ENCODE data around the gene LACTB. TPM values are rescaled to one million over a fixed set of nuclear protein-coding genes. Genes with fewer than 3 reads are reported as not detected.

LACTB gene
- total RNA-seq, 1 experiment from 2014 or later: 20.2 TPM

GRCh38 chr15:63110428-63111026 is 11.1 kb upstream of the LACTB start:
- DNase-seq (ENCODE audit: low read depth): no peak
- in situ Hi-C loops (cut with HindIII; ENCODE audit: low pct_unique_long_range_greater_than_20kb, low sequenced_read_pairs): no loop called here

GRCh38 chr15:63111481-63111880 is 10.2 kb upstream of the LACTB start:
- no peak for DNase-seq (ENCODE audit: low read depth)
- in situ Hi-C loops (cut with HindIII; ENCODE audit: low pct_unique_long_range_greater_than_20kb, low sequenced_read_pairs): no loop called here

GRCh38 chr15:63112871-63113270 is 8.8 kb upstream of the LACTB start:
- in situ Hi-C loops (cut with HindIII; ENCODE audit: low pct_unique_long_range_greater_than_20kb, low sequenced_read_pairs): no loop called here
- no peak for DNase-seq (ENCODE audit: low read depth)

GRCh38 chr15:63114465-63114864 is 7.2 kb upstream of the LACTB start:
- in situ Hi-C loops (cut with HindIII; ENCODE audit: low pct_unique_long_range_greater_than_20kb, low sequenced_read_pairs): no loop called here
- DNase-seq (ENCODE audit: low read depth): no peak

- in situ Hi-C loops (cut with HindIII; ENCODE audit: low pct_unique_long_range_greater_than_20kb, low sequenced_read_pairs): no loop called here
Measured at GRCh38 chr15:63118854-63119253, 2.8 kb upstream of the LACTB start.

GRCh38 chr15:63122002-63122875 is 578 bp downstream of the LACTB start:
- in situ Hi-C loops (cut with HindIII; ENCODE audit: low pct_unique_long_range_greater_than_20kb, low sequenced_read_pairs): no loop called here
- peak; percentile 69 for DNase-seq (ENCODE audit: low read depth)

More at GRCh38 chr15:63118854-63119253, 2.8 kb upstream of the LACTB start:
- DNase-seq (ENCODE audit: low read depth): no peak

GRCh38 chr15:63124506-63124905 is 2.8 kb downstream of the LACTB start:
- no peak for DNase-seq (ENCODE audit: low read depth)
- in situ Hi-C loops (cut with HindIII; ENCODE audit: low pct_unique_long_range_greater_than_20kb, low sequenced_read_pairs): no loop called here

- in situ Hi-C loops (cut with HindIII; ENCODE audit: low pct_unique_long_range_greater_than_20kb, low sequenced_read_pairs): no loop called here
- no peak for DNase-seq (ENCODE audit: low read depth)
Measured at GRCh38 chr15:63126726-63127125, 5.1 kb downstream of the LACTB start.

- DNase-seq (ENCODE audit: low read depth): no peak
- in situ Hi-C loops (cut with HindIII; ENCODE audit: low pct_unique_long_range_greater_than_20kb, low sequenced_read_pairs): no loop called here
Measured at GRCh38 chr15:63133786-63134185, 12.1 kb downstream of the LACTB start.

- no peak for DNase-seq (ENCODE audit: low read depth)
- in situ Hi-C loops (cut with HindIII; ENCODE audit: low pct_unique_long_range_greater_than_20kb, low sequenced_read_pairs): no loop called here
Measured at GRCh38 chr15:63134245-63134985, 12.8 kb downstream of the LACTB start.

- no peak for DNase-seq (ENCODE audit: low read depth)
- in situ Hi-C loops (cut with HindIII; ENCODE audit: low pct_unique_long_range_greater_than_20kb, low sequenced_read_pairs): no loop called here
Measured at GRCh38 chr15:63135281-63135680, 13.6 kb downstream of the LACTB start.

- in situ Hi-C loops (cut with HindIII; ENCODE audit: low pct_unique_long_range_greater_than_20kb, low sequenced_read_pairs): no loop called here
- DNase-seq (ENCODE audit: low read depth): peak; percentile 61
Measured at GRCh38 chr15:63135804-63136203, 14.1 kb downstream of the LACTB start.

- in situ Hi-C loops (cut with HindIII; ENCODE audit: low pct_unique_long_range_greater_than_20kb, low sequenced_read_pairs): no loop called here
- DNase-seq (ENCODE audit: low read depth): no peak
Measured at GRCh38 chr15:63136742-63137141, 15.1 kb downstream of the LACTB start.

GRCh38 chr15:63140936-63141335 is 19.3 kb downstream of the LACTB start:
- no peak for DNase-seq (ENCODE audit: low read depth)
- in situ Hi-C loops (cut with HindIII; ENCODE audit: low pct_unique_long_range_greater_than_20kb, low sequenced_read_pairs): no loop called here

GRCh38 chr15:63145426-63145825 is 23.8 kb downstream of the LACTB start:
- DNase-seq (ENCODE audit: low read depth): no peak
- in situ Hi-C loops (cut with HindIII; ENCODE audit: low pct_unique_long_range_greater_than_20kb, low sequenced_read_pairs): no loop called here

GRCh38 chr15:63146684-63147083 is 25.0 kb downstream of the LACTB start:
- in situ Hi-C loops (cut with HindIII; ENCODE audit: low pct_unique_long_range_greater_than_20kb, low sequenced_read_pairs): no loop called here

GRCh38 chr15:63151665-63152064 is 30.0 kb downstream of the LACTB start:
- in situ Hi-C loops (cut with HindIII; ENCODE audit: low pct_unique_long_range_greater_than_20kb, low sequenced_read_pairs): no loop called here

More at GRCh38 chr15:63146684-63147083, 25.0 kb downstream of the LACTB start:
- DNase-seq (ENCODE audit: low read depth): no peak

GRCh38 chr15:63155486-63155885 is 33.8 kb downstream of the LACTB start:
- DNase-seq (ENCODE audit: low read depth): no peak
- in situ Hi-C loops (cut with HindIII; ENCODE audit: low pct_unique_long_range_greater_than_20kb, low sequenced_read_pairs): no loop called here

More at GRCh38 chr15:63151665-63152064, 30.0 kb downstream of the LACTB start:
- DNase-seq (ENCODE audit: low read depth): no peak

Data from Caki2 (cell line).